ENCODE measurements around the gene ERG. TPM values are rescaled to one million over a fixed set of nuclear protein-coding genes. Genes with fewer than 3 reads are reported as not detected.

The ERG gene
- total and polyA plus RNA-seq, 2 experiments from 2014 or later: 0.14 to 0.44 TPM

DNA sequence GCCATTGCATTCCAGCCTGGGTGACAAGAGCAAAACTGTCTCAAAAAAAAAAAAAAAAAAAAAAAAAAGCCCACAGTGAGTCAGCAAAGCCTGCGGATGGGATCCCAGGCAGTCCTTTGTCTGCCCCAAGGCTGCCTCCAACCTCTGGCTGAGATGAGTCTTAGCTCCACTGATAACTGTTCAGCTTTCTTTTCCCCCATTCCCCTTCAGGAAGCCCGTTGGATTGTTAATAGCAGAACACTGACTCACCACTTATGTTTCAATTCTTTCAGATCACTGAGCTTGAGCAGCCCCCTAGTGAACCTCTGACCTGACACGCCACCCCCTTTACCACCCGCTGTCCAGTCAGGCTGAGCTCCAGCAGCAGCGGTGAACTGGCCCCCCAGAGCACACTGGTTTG lies 57.5 kb downstream of the ERG start (continued):
- TF ChIP-seq, protein P1, sequence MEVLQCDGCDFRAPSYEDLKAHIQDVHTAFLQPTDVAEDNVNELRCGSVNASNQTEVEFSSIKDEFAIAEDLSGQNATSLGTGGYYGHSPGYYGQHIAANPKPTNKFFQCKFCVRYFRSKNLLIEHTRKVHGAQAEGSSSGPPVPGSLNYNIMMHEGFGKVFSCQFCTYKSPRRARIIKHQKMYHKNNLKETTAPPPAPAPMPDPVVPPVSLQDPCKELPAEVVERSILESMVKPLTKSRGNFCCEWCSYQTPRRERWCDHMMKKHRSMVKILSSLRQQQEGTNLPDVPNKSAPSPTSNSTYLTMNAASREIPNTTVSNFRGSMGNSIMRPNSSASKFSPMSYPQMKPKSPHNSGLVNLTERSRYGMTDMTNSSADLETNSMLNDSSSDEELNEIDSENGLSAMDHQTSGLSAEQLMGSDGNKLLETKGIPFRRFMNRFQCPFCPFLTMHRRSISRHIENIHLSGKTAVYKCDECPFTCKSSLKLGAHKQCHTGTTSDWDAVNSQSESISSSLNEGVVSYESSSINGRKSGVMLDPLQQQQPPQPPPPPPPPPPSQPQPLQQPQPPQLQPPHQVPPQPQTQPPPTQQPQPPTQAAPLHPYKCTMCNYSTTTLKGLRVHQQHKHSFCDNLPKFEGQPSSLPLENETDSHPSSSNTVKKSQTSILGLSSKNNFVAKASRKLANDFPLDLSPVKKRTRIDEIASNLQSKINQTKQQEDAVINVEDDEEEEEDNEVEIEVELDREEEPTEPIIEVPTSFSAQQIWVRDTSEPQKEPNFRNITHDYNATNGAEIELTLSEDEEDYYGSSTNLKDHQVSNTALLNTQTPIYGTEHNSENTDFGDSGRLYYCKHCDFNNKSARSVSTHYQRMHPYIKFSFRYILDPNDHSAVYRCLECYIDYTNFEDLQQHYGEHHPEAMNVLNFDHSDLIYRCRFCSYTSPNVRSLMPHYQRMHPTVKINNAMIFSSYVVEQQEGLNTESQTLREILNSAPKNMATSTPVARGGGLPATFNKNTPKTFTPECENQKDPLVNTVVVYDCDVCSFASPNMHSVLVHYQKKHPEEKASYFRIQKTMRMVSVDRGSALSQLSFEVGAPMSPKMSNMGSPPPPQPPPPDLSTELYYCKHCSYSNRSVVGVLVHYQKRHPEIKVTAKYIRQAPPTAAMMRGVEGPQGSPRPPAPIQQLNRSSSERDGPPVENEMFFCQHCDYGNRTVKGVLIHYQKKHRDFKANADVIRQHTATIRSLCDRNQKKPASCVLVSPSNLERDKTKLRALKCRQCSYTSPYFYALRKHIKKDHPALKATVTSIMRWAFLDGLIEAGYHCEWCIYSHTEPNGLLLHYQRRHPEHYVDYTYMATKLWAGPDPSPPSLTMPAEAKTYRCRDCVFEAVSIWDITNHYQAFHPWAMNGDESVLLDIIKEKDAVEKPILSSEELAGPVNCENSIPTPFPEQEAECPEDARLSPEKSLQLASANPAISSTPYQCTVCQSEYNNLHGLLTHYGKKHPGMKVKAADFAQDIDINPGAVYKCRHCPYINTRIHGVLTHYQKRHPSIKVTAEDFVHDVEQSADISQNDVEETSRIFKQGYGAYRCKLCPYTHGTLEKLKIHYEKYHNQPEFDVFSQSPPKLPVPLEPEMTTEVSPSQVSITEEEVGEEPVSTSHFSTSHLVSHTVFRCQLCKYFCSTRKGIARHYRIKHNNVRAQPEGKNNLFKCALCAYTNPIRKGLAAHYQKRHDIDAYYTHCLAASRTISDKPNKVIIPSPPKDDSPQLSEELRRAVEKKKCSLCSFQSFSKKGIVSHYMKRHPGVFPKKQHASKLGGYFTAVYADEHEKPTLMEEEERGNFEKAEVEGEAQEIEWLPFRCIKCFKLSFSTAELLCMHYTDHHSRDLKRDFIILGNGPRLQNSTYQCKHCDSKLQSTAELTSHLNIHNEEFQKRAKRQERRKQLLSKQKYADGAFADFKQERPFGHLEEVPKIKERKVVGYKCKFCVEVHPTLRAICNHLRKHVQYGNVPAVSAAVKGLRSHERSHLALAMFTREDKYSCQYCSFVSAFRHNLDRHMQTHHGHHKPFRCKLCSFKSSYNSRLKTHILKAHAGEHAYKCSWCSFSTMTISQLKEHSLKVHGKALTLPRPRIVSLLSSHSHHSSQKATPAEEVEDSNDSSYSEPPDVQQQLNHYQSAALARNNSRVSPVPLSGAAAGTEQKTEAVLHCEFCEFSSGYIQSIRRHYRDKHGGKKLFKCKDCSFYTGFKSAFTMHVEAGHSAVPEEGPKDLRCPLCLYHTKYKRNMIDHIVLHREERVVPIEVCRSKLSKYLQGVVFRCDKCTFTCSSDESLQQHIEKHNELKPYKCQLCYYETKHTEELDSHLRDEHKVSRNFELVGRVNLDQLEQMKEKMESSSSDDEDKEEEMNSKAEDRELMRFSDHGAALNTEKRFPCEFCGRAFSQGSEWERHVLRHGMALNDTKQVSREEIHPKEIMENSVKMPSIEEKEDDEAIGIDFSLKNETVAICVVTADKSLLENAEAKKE (CRISPR knock-in tag; IDR thresholded peaks at IDR 0.05): no peak
- no peak for TF ChIP-seq NANOG (IDR thresholded peaks at IDR 0.05; ENCODE audit: borderline replicate concordance)
- no peak for TF ChIP-seq JUNB (IDR thresholded peaks at IDR 0.05; ENCODE audit: unreplicated experiment)
- TF ChIP-seq, protein P2, sequence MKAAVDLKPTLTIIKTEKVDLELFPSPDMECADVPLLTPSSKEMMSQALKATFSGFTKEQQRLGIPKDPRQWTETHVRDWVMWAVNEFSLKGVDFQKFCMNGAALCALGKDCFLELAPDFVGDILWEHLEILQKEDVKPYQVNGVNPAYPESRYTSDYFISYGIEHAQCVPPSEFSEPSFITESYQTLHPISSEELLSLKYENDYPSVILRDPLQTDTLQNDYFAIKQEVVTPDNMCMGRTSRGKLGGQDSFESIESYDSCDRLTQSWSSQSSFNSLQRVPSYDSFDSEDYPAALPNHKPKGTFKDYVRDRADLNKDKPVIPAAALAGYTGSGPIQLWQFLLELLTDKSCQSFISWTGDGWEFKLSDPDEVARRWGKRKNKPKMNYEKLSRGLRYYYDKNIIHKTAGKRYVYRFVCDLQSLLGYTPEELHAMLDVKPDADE (IDR thresholded peaks at IDR 0.05): no peak
- TF ChIP-seq EZH2phosphoT487 (IDR thresholded peaks at IDR 0.05; ENCODE audit: unreplicated experiment): no peak

DNA sequence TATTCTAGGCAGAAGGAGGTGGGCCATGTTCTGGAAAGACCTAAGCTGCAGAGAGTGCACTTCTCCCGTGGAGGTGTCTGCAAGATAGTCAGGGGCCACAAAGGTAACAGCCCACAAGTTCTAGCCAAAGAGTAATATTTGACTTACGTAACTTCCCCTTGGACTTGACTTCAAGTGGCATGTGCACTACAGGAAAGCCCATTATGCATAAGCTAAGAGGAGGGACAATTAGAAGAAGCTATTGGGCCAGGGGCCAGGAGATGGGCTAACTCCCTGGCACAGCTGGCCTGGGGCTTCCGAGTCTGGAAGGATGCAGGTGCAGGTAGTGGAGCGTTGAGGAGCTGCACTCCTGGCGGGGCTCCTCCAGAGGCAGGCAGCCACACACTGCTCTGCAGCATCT lies 58.3 kb downstream of the ERG start:
- Histone ChIP-seq H3K27me3 (ENCODE audit: insufficient read depth) (no peaks in the 10 kb centered on the region), H3F3A (replicated peaks; ENCODE audit: low read depth) (no peaks in the 10 kb centered on the region), H3K79me2 (replicated peaks; ENCODE audit: insufficient read depth) (no peaks in the 10 kb centered on the region), H3K27ac (ENCODE audit: low read depth) (no peak overlapping the region), H3K36me3 (ENCODE audit: insufficient read depth) (no peaks in the 10 kb centered on the region), H3K9me2 (ENCODE audit: insufficient read depth) (no peaks in the 10 kb centered on the region), H2AFZ (no peak overlapping the region), H3K4me1 (ENCODE audit: insufficient read depth) (no peaks in the 10 kb centered on the region), H4K20me1 (replicated peaks; ENCODE audit: insufficient read depth) (no peaks in the 10 kb centered on the region), H3K4me3 (no peak overlapping the region), H3K4me2 (no peak overlapping the region)
- H3K4me3 Mint-ChIP-seq: no peak overlapping the region
- H3K4me1 Mint-ChIP-seq: peaks cover 2% of the 10 kb centered on the region; the same call in 2 of the 3 replicates
- H3K36me3 Mint-ChIP-seq (ENCODE audit: low read depth): no peaks in the 10 kb centered on the region
- no peak; the same call in 2 of the 3 replicates for ATAC-seq
- peaks cover 2% of the 10 kb centered on the region for H3K27me3 Mint-ChIP-seq (ENCODE audit: insufficient read depth, low read depth, poor library complexity)
- no peaks in the 10 kb centered on the region for H3K9me3 Mint-ChIP-seq
- no peak for DNase-seq (ENCODE audit: low spot score)
- H3K27ac Mint-ChIP-seq: no peak overlapping the region
- TF ChIP-seq, protein P3, sequence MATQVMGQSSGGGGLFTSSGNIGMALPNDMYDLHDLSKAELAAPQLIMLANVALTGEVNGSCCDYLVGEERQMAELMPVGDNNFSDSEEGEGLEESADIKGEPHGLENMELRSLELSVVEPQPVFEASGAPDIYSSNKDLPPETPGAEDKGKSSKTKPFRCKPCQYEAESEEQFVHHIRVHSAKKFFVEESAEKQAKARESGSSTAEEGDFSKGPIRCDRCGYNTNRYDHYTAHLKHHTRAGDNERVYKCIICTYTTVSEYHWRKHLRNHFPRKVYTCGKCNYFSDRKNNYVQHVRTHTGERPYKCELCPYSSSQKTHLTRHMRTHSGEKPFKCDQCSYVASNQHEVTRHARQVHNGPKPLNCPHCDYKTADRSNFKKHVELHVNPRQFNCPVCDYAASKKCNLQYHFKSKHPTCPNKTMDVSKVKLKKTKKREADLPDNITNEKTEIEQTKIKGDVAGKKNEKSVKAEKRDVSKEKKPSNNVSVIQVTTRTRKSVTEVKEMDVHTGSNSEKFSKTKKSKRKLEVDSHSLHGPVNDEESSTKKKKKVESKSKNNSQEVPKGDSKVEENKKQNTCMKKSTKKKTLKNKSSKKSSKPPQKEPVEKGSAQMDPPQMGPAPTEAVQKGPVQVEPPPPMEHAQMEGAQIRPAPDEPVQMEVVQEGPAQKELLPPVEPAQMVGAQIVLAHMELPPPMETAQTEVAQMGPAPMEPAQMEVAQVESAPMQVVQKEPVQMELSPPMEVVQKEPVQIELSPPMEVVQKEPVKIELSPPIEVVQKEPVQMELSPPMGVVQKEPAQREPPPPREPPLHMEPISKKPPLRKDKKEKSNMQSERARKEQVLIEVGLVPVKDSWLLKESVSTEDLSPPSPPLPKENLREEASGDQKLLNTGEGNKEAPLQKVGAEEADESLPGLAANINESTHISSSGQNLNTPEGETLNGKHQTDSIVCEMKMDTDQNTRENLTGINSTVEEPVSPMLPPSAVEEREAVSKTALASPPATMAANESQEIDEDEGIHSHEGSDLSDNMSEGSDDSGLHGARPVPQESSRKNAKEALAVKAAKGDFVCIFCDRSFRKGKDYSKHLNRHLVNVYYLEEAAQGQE (IDR thresholded peaks at IDR 0.05; ENCODE audit: unreplicated experiment): no peak
- TF ChIP-seq EZH2phosphoT487 (IDR thresholded peaks at IDR 0.05; ENCODE audit: unreplicated experiment) (no peak), ZNF114 (CRISPR knock-in tag; IDR thresholded peaks at IDR 0.05) (no peak), CREB1 (CRISPR knock-in tag; IDR thresholded peaks at IDR 0.05; ENCODE audit: low read depth) (no peak), JUNB (IDR thresholded peaks at IDR 0.05; ENCODE audit: unreplicated experiment) (no peak), ZNF331 (CRISPR knock-in tag; IDR thresholded peaks at IDR 0.05; ENCODE audit: low read depth) (no peak), NANOG (IDR thresholded peaks at IDR 0.05; ENCODE audit: borderline replicate concordance) (no peak), POLR2AphosphoS5 (IDR thresholded peaks at IDR 0.05; ENCODE audit: low read depth) (no peak)
- TF ChIP-seq, protein P4, sequence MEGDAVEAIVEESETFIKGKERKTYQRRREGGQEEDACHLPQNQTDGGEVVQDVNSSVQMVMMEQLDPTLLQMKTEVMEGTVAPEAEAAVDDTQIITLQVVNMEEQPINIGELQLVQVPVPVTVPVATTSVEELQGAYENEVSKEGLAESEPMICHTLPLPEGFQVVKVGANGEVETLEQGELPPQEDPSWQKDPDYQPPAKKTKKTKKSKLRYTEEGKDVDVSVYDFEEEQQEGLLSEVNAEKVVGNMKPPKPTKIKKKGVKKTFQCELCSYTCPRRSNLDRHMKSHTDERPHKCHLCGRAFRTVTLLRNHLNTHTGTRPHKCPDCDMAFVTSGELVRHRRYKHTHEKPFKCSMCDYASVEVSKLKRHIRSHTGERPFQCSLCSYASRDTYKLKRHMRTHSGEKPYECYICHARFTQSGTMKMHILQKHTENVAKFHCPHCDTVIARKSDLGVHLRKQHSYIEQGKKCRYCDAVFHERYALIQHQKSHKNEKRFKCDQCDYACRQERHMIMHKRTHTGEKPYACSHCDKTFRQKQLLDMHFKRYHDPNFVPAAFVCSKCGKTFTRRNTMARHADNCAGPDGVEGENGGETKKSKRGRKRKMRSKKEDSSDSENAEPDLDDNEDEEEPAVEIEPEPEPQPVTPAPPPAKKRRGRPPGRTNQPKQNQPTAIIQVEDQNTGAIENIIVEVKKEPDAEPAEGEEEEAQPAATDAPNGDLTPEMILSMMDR (conservative IDR thresholded peaks at IDR 0.05; ENCODE audit: low read depth in 2 of 2): no peak
- TF ChIP-seq, protein P2 (IDR thresholded peaks at IDR 0.05): no peak
